IMR-90 (cell line): ENCODE measurements around the gene CC2D2B. TPM values are rescaled to one million over a fixed set of nuclear protein-coding genes. Genes with fewer than 3 reads are reported as not detected.

Source experiments
- ATAC-seq: fragments of 200-7000 bp; cut with Tn5 transposase; 2 replicates; pipeline ENCODE4 v1.9.1; 2020; ENCODE audit warnings: low read depth, mild to moderate bottlenecking, moderate library complexity
- BruUV-seq: library from RNA; stranded (reverse); fragments of 400-500 nt; replicated peaks from 2 replicates; lab custom pipeline; 2021; lab: Mats Ljungman, UMichigan
- CTCF ChIA-PET: fragments of 300-600 bp; formaldehyde crosslinking; extraction: SDS; loops from one replicate; lab custom pipeline; 2021; ENCODE audit warnings: antibody characterized with exemption; lab: Yijun Ruan, JAX
- POLR2A ChIA-PET: fragments of 300-600 bp; sonication (Branson Sonifier 250); formaldehyde crosslinking; loops from one replicate; lab custom pipeline; 2022; ENCODE audit warnings: antibody characterized with exemption; ENCODE audit not compliant: unreplicated experiment; lab: Charles Lee
- DNase-seq: peaks from one replicate; pipeline ENCODE4 v3.0.0; 2013
- H2AFZ ChIP-seq: replicated peaks from 2 replicates; pipeline ENCODE3; 2013; ENCODE audit warnings: low read length, mild to moderate bottlenecking; ENCODE audit not compliant: poor library complexity
- H2AK5ac ChIP-seq: 2 replicates; pipeline ENCODE4 v1.6.1; 2013; ENCODE audit warnings: low read depth, low read length, inconsistent platforms
- H2AK9ac ChIP-seq: replicated peaks from 2 replicates; pipeline ENCODE3; 2013; ENCODE audit warnings: mild to moderate bottlenecking, low read depth, low read length, moderate library complexity; ENCODE audit not compliant: poor library complexity
- H2BK120ac ChIP-seq: 2 replicates; pipeline ENCODE4 v1.6.1; 2013; ENCODE audit warnings: low read depth, low read length, inconsistent platforms
- H2BK15ac ChIP-seq: 3 replicates; pipeline ENCODE4 v1.6.1; 2013; ENCODE audit warnings: low read depth, low read length, inconsistent platforms
- H2BK20ac ChIP-seq: 2 replicates; pipeline ENCODE4 v1.6.1; 2013; ENCODE audit warnings: low read depth, mild to moderate bottlenecking, inconsistent platforms, low read length, moderate library complexity
- H2BK5ac ChIP-seq: 2 replicates; pipeline ENCODE4 v1.6.1; 2013; ENCODE audit warnings: mild to moderate bottlenecking, low read depth, low read length, inconsistent platforms; ENCODE audit not compliant: poor library complexity, severe bottlenecking
- H3K14ac ChIP-seq: replicated peaks from 2 replicates; pipeline ENCODE4 v1.6.1; 2013; ENCODE audit warnings: low read depth, low read length, inconsistent platforms
- H3K18ac ChIP-seq: 2 replicates; pipeline ENCODE4 v1.6.1; 2013; ENCODE audit warnings: low read depth, low read length, control low read depth
- H3K23ac ChIP-seq: 2 replicates; pipeline ENCODE4 v1.6.1; 2013; ENCODE audit warnings: low read depth, low read length, inconsistent platforms
- H3K27ac ChIP-seq: 2 replicates; pipeline ENCODE4 v1.5.1; 2013; ENCODE audit warnings: mild to moderate bottlenecking, control low read depth, low read length; ENCODE audit not compliant: insufficient read depth
- H3K27me3 ChIP-seq: 2 replicates; pipeline ENCODE4 v1.6.1; 2013; ENCODE audit warnings: low read length; ENCODE audit not compliant: control insufficient read depth, insufficient read depth
- H3K36me3 ChIP-seq: 2 replicates; pipeline ENCODE4 v1.6.1; 2013; ENCODE audit warnings: low read length, mixed read lengths; ENCODE audit not compliant: control insufficient read depth, insufficient read depth
- H3K4ac ChIP-seq: 2 replicates; pipeline ENCODE4 v1.6.1; 2013; ENCODE audit warnings: low read depth, low read length, inconsistent platforms
- H3K4me1 ChIP-seq: 2 replicates; pipeline ENCODE4 v1.6.1; 2013; ENCODE audit warnings: low read length, mixed read lengths; ENCODE audit not compliant: control insufficient read depth, insufficient read depth
- H3K4me2 ChIP-seq: 2 replicates; pipeline ENCODE4 v1.6.1; 2013; ENCODE audit warnings: low read depth, mild to moderate bottlenecking, control low read depth, low read length, moderate library complexity
- H3K4me3 ChIP-seq: 2 replicates; pipeline ENCODE4 v1.5.1; 2013; ENCODE audit warnings: low read depth, mild to moderate bottlenecking, control low read depth, low read length, moderate library complexity; ENCODE audit not compliant: insufficient read depth
- H3K56ac ChIP-seq: 2 replicates; pipeline ENCODE4 v1.6.1; 2013; ENCODE audit warnings: low read length, inconsistent platforms; ENCODE audit not compliant: insufficient read depth; ENCODE audit errors: extremely low read depth
- H3K79me1 ChIP-seq, 2 experiments: 2 replicates each; pipeline ENCODE4 v1.6.1; 2013; ENCODE audit warnings: low read length in 2 of 2, inconsistent platforms in 1 of 2, low read depth in 1 of 2
- H3K9ac ChIP-seq: 2 replicates; pipeline ENCODE4 v1.6.1; 2013; ENCODE audit warnings: low read depth, low read length, control low read depth
- H3K9me1 ChIP-seq: 2 replicates; pipeline ENCODE4 v1.6.1; 2013; ENCODE audit warnings: low read length, inconsistent platforms; ENCODE audit not compliant: insufficient read depth
- H3K9me3 ChIP-seq: 2 replicates; pipeline ENCODE4 v1.6.1; 2013; ENCODE audit warnings: low read length; ENCODE audit not compliant: control insufficient read depth, insufficient read depth
- H4K20me1 ChIP-seq: 2 replicates; pipeline ENCODE4 v1.6.1; 2013; ENCODE audit warnings: low read length, inconsistent platforms; ENCODE audit not compliant: insufficient read depth
- H4K5ac ChIP-seq: 2 replicates; pipeline ENCODE4 v1.6.1; 2013; ENCODE audit warnings: mild to moderate bottlenecking, low read depth, low read length, control low read depth
- H4K8ac ChIP-seq, 2 experiments: 2 replicates each; pipeline ENCODE4 v1.6.1; 2013; ENCODE audit warnings: low read depth in 2 of 2, low read length in 2 of 2, control low read depth in 1 of 2, inconsistent platforms in 1 of 2
- H4K91ac ChIP-seq: 2 replicates; pipeline ENCODE4 v1.6.1; 2013; ENCODE audit warnings: low read depth, low read length, inconsistent platforms; ENCODE audit not compliant: insufficient read depth
- BHLHE40 ChIP-seq: fragments of 150-350 bp; IDR thresholded peaks from 2 replicates; pipeline ENCODE4 v1.6.1; 2016; ENCODE audit warnings: mild to moderate bottlenecking, low read depth, low read length
- CEBPB ChIP-seq: IDR thresholded peaks from 2 replicates; pipeline ENCODE4 v1.6.1; 2012; ENCODE audit warnings: low read depth, low read length, improper control_type of control experiment
- CHD1 ChIP-seq: IDR thresholded peaks from 2 replicates; pipeline ENCODE4 v1.6.1; 2012; ENCODE audit warnings: low read depth, low read length, improper control_type of control experiment
- MXI1 ChIP-seq: IDR thresholded peaks from 2 replicates; pipeline ENCODE4 v1.6.1; 2012; ENCODE audit warnings: low read depth, mild to moderate bottlenecking, low read length, moderate library complexity, borderline replicate concordance
- NFE2L2 ChIP-seq: fragments of 150-350 bp; IDR thresholded peaks from 2 replicates; pipeline ENCODE4 v1.6.1; 2016; ENCODE audit warnings: low read depth, mild to moderate bottlenecking, low read length
- POLR2A ChIP-seq: IDR thresholded peaks from 2 replicates; pipeline ENCODE4 v1.6.1; 2012; ENCODE audit warnings: mild to moderate bottlenecking, low read depth, low read length
- RCOR1 ChIP-seq: IDR thresholded peaks from 2 replicates; pipeline ENCODE4 v1.6.1; 2012; ENCODE audit warnings: mild to moderate bottlenecking, low read length, improper control_type of control experiment; ENCODE audit not compliant: insufficient replicate concordance
- WGBS, 2 experiments: methylation state at CpG; one replicate each; pipeline versions ENCODE4 v1.1.5 to v1.1.7; 2013; ENCODE audit warnings: missing lambda C conversion rate in 2 of 2; ENCODE audit not compliant: insufficient read length in 1 of 2; ENCODE audit errors: extremely low coverage in 2 of 2; 5-methylcytosine and 5-hydroxymethylcytosine counted together
- dilution Hi-C: fragments of 300-500 bp; cut with HindIII; formaldehyde crosslinking; loops from one replicate; pipeline ENCODE4 v1.14.3; 2018; ENCODE audit warnings: low sequenced_read_pairs; ENCODE audit not compliant: unreplicated experiment
- in situ Hi-C: fragments of 300-500 bp; cut with MboI; formaldehyde crosslinking; loops from 3 replicates; pipeline ENCODE4 v1.14.3; 2019; ENCODE audit warnings: low sequenced_read_pairs, inconsistent platforms, mixed read lengths
- intact Hi-C: fragments of 100-400 bp; cut with micrococcal nuclease; formaldehyde crosslinking; loops from 2 replicates; pipeline ENCODE4 v1.10.0; 2022
- polyA plus RNA-seq, 3 experiments: library from polyadenylated mRNA; depleted of rRNA; stranded (reverse); fragments of >200 nt; gene quantifications; 2 replicates each; pipeline ENCODE4 v1.2.3, GENCODE V29; 2012; ENCODE audit warnings: low replicate concordance in 1 of 3
- total RNA-seq: library from RNA; depleted of rRNA; stranded (reverse); fragments of >200 nt; gene quantifications from 2 replicates; pipeline ENCODE4 v1.2.3, GENCODE V29; 2012
- TF ChIP-seq, protein P1 (sequence below): fragments of 150-350 bp; IDR thresholded peaks from 2 replicates; pipeline ENCODE4 v1.6.1; 2016; ENCODE audit warnings: low read depth, mild to moderate bottlenecking, low read length, moderate library complexity, borderline replicate concordance
- TF ChIP-seq, protein P2 (sequence below): conservative IDR thresholded peaks from 2 replicates; pipeline ENCODE4 v1.5.1; 2012; ENCODE audit warnings: mild to moderate bottlenecking, low read depth, low read length, improper control_type of control experiment
- TF ChIP-seq, protein P3 (sequence below): fragments of 150-350 bp; IDR thresholded peaks from 2 replicates; pipeline ENCODE4 v1.6.1; 2017; ENCODE audit warnings: mild to moderate bottlenecking, antibody characterized with exemption, low read length, low read depth

The CC2D2B gene
- total and polyA plus RNA-seq, 2 of the 4 experiments (the other 2 are of a cell fraction), result not detected

DNA sequence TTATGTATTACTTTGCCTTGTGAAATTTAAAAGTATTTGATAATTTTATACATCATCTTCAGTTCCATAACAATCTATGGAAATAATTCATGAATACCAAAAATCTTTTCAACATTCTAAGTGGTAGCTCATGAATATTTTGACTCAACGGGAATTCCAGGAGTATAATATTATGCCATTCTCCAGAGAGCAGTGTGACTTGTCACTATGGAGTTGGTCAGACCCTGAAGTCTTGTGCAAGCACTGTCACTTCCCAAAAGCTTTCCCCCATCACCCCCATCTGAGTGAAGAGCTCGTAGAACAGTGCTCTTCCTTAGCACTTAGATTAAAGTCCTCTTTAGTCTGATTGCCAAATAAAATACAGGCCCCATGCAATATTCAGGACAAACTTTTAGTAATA is 106.2 kb downstream of the CC2D2B start:
- no peaks in the 10 kb centered on the region for H3K9me3 ChIP-seq
- POLR2A ChIA-PET, result no interaction called here
- WGBS, 2 experiments, result no CpG with 5 or more reads among the region's 2 CpGs
- no peak overlapping the region for H3K23ac ChIP-seq
- dilution Hi-C loops (no loop called here), in situ Hi-C loops (no loop called here), intact Hi-C loops (no loop called here)
- H2BK5ac ChIP-seq, result no peak overlapping the region
- no peaks in the 10 kb centered on the region for H3K79me1 ChIP-seq
- CTCF ChIA-PET, result no interaction called here
- DNase-seq (no peak), ATAC-seq (no peak)
- no peak overlapping the region for H4K91ac ChIP-seq
- H3K9me1 ChIP-seq, result no peaks in the 10 kb centered on the region
- no peaks in the 10 kb centered on the region for H4K20me1 ChIP-seq
- H2BK15ac ChIP-seq, result no peak overlapping the region
- no peak overlapping the region for H3K4ac ChIP-seq
- H3K14ac ChIP-seq, result no peak overlapping the region
- no peak overlapping the region for H3K27ac ChIP-seq
- H3K36me3 ChIP-seq, result no peaks in the 10 kb centered on the region
- no TSS peak for BruUV-seq
- H3K56ac ChIP-seq, result no peak overlapping the region
- peaks cover 2% of the 10 kb centered on the region; the same call in 1 of the 2 replicates for H3K27me3 ChIP-seq
- H2AFZ ChIP-seq, result no peak overlapping the region
- no peak overlapping the region for H4K8ac ChIP-seq
- no peak overlapping the region for H3K18ac ChIP-seq
- no peak overlapping the region for H2AK5ac ChIP-seq
- H2AK9ac ChIP-seq, result no peak overlapping the region
- H3K4me1 ChIP-seq, result no peaks in the 10 kb centered on the region
- no peak overlapping the region for H3K4me2 ChIP-seq
- H3K4me3 ChIP-seq, result no peak overlapping the region
- H2BK120ac ChIP-seq, result no peak overlapping the region
- TF ChIP-seq RCOR1, result no peak
- TF ChIP-seq CEBPB, result no peak
- TF ChIP-seq NFE2L2, result no peak
- no peak for TF ChIP-seq BHLHE40
- TF ChIP-seq MXI1, result no peak
- TF ChIP-seq, protein P1, sequence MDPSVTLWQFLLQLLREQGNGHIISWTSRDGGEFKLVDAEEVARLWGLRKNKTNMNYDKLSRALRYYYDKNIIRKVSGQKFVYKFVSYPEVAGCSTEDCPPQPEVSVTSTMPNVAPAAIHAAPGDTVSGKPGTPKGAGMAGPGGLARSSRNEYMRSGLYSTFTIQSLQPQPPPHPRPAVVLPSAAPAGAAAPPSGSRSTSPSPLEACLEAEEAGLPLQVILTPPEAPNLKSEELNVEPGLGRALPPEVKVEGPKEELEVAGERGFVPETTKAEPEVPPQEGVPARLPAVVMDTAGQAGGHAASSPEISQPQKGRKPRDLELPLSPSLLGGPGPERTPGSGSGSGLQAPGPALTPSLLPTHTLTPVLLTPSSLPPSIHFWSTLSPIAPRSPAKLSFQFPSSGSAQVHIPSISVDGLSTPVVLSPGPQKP, result no peak
- no peak for TF ChIP-seq CHD1
- TF ChIP-seq, protein P2, sequence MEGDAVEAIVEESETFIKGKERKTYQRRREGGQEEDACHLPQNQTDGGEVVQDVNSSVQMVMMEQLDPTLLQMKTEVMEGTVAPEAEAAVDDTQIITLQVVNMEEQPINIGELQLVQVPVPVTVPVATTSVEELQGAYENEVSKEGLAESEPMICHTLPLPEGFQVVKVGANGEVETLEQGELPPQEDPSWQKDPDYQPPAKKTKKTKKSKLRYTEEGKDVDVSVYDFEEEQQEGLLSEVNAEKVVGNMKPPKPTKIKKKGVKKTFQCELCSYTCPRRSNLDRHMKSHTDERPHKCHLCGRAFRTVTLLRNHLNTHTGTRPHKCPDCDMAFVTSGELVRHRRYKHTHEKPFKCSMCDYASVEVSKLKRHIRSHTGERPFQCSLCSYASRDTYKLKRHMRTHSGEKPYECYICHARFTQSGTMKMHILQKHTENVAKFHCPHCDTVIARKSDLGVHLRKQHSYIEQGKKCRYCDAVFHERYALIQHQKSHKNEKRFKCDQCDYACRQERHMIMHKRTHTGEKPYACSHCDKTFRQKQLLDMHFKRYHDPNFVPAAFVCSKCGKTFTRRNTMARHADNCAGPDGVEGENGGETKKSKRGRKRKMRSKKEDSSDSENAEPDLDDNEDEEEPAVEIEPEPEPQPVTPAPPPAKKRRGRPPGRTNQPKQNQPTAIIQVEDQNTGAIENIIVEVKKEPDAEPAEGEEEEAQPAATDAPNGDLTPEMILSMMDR, result no peak
- TF ChIP-seq POLR2A, result no peak
- TF ChIP-seq, protein P3, sequence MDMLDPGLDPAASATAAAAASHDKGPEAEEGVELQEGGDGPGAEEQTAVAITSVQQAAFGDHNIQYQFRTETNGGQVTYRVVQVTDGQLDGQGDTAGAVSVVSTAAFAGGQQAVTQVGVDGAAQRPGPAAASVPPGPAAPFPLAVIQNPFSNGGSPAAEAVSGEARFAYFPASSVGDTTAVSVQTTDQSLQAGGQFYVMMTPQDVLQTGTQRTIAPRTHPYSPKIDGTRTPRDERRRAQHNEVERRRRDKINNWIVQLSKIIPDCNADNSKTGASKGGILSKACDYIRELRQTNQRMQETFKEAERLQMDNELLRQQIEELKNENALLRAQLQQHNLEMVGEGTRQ, result no peak
- no peak overlapping the region for H3K9ac ChIP-seq
- no peak overlapping the region for H2BK20ac ChIP-seq
- no peak overlapping the region for H4K5ac ChIP-seq
